Activated naive CD8-positive, alpha-beta T cell treated with anti-CD3 and anti-CD28 coated beads, Interleukin-2, amount 50 U/mL, for 16 hours (primary cell): Measurements from ENCODE around the gene TMEFF1.
A peak's percentile ranks its signal among the peaks of the same experiment; 100 is the strongest.
"Not testable (repeated sequence)": the region's sequence is repeated elsewhere in the genome, so short reads cannot be mapped to it uniquely, and the experiment has no call there.

Experiments used
- DNase-seq: peaks from one replicate; pipeline ENCODE4 v3.0.0-alpha.2; 2020; ENCODE audit warnings: low read depth, low spot score

The TMEFF1 gene

DNA sequence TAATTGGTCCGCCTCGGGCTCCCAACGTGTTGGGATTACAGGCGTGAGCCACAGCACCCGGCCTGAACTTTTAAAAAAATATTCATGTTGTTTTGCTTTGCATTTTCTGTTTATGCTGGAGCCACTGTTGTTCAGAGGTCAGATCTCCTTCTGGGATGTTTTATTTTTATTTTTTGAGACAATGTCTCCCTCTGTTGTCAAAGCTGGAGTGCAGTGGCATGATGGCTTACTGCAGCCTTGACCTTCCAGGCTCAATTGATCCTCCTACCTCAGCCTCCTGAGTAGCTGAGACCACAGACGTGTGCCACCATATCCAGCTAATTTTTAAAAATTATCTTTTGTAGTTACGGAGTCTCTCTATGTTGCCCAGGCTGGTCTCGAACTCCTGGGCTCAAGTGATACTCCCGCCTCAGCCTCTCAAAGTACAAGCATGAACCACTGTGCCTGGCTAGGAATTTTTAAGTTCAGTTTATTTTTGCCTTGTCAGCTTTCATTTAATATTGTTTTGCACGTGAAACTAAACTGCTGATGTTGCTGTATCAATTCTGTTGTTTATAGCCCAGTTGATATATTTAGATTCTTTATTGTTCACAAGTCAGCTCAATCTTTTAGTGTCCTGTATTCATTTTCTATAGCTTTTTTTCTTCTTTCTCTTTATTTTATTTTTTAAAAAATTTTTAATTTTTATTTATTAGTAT, 13.7 kb downstream of the TMEFF1 start:
- no peak for DNase-seq

GRCh38 chr9:100488177-100488576, 15.2 kb downstream of the TMEFF1 start:
- no peak for DNase-seq

- no peak for DNase-seq
Measured at GRCh38 chr9:100489836-100490235, 16.9 kb downstream of the TMEFF1 start.

- no peak for DNase-seq
Measured at GRCh38 chr9:100492952-100493351, 20.0 kb downstream of the TMEFF1 start.

GRCh38 chr9:100498592-100498991, 25.6 kb downstream of the TMEFF1 start:
- DNase-seq = no peak

DNA sequence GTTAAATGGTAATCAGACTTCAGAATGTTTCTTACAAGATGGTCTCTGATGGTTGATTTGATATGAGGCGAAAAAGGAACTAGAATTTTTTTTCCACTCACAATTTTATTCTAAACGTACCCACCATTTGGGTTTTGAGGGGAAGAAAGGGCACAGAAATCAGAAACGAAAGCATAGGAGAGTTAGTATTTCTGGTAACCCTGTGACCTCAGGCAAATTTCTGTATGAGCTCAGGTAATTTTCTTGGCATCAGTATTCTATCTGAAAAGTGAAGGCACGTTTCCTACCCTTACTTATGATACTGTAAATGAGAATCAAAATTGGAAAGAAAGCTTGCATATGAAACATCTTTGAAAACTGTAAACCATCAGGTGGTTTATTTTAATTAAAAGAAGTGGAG, 26.5 kb downstream of the TMEFF1 start:
- DNase-seq = no peak

GRCh38 chr9:100499866-100500265, 26.9 kb downstream of the TMEFF1 start:
- no peak for DNase-seq

- peak; percentile 5 for DNase-seq
Measured at GRCh38 chr9:100505564-100506159, 32.7 kb downstream of the TMEFF1 start.

- not testable (repeated sequence) for DNase-seq
Measured at GRCh38 chr9:100507350-100507749, 34.4 kb downstream of the TMEFF1 start.

DNA sequence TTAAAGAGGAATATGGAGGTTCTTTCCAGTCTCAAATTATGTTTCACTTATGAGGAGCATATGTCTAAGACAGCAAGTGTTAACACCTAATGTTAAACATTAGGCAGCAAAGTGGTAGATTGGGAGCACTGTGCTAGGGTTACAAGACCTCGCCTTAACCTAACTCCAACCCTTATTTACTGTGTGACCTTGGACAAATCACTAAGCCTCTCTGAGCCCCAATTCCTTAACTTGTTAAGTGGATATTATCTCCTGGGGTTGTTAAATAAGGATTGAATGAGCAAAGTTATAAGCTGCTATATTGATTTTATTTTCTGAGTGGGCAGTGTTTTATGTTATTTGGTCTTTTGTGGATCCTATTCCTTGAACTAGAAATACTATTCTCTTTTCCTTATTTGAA, 38.3 kb downstream of the TMEFF1 start:
- no peak for DNase-seq

DNA sequence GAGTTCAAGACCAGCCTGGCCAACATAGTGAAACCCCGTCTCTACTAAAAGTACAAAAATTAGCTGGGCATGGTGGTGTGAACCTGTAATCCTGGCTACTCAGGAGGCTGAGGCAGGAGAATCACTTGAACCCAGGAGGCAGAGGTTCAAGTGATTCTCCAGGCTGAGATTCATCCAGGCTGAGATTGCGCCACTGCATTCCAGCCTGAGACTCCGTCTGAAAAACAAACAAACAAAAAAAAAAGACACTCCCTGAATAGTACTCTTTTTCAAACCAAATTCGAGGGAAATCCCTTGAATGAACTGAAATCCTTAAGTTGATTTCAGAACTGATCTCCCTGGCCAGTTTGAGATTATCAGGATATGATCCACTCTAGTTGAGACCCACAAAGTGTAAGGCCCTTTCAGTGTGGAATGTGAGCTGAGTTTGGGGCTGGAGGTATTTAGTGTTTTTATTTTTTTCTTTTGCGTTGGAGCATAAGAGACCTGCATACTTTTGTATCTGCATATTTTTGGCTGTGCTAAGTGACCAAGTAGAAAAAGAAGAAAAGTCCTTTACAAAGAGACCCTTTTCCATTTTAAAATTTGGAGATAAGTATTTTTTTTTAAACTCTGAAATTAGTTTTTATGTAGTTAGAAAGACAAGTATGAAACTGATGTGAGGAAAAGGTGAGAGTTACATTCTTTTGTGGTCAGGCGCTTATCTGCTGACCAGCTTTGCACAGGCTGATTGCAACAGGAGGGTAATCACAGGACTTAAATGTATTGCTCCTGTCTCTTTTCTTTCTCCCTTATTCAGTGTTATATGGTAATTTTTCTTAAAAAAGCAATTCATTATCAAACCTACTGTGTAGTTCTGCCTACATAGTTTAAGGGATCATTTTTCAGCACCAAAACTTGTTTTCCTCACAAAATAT, 42.9 kb downstream of the TMEFF1 start:
- no peak for DNase-seq

DNA sequence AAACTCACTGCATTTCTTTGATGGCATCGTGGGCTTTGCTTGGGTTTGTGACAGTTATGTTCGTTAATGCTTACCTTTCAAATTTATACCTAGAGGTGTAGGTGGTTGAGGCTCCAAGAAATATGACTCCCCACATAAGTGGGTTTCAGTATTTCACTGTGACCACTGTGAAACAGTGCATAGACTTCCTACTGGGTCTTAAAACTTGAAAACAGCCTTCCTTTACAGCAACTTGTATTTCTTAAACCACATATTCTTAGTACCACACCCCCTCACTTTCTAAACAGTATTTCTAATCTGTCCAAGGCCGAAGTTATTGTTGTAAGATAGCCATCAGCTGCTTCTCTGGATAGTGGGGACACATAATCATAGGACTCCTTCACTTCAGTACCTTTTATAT, 48.3 kb downstream of the TMEFF1 start:
- no peak for DNase-seq

- no peak for DNase-seq
Measured at GRCh38 chr9:100525563-100525962, 52.6 kb downstream of the TMEFF1 start.

DNA sequence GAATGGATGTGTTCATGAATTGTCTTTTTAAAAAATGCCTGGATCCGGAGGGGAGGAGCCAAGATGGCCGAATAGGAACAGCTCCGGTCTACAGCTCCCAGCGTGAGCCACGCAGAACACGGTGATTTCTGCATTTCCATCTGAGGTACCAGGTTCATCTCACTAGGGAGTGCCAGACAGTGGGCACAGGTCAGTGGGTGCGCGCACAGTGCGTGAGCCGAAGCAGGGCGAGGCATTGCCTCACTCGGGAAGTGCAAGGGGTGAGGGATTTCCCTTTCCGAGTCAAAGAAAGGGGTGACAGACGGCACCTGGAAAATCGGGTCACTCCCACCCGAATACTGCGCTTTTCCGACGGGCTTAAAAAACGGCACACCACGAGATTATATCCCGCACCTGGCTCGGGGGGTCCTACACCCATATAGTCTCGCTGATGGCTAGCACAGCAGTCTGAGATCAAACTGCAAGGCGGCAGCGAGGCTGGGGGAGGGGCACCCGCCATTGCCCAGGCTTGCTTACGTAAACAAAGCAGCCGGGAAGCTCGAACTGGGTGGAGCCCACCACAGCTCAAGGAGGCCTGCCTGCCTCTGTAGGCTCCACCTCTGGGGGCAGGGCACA, 54.3 kb downstream of the TMEFF1 start:
- not testable (repeated sequence) for DNase-seq

GRCh38 chr9:100534401-100534800, 61.5 kb downstream of the TMEFF1 start:
- DNase-seq = no peak

DNA sequence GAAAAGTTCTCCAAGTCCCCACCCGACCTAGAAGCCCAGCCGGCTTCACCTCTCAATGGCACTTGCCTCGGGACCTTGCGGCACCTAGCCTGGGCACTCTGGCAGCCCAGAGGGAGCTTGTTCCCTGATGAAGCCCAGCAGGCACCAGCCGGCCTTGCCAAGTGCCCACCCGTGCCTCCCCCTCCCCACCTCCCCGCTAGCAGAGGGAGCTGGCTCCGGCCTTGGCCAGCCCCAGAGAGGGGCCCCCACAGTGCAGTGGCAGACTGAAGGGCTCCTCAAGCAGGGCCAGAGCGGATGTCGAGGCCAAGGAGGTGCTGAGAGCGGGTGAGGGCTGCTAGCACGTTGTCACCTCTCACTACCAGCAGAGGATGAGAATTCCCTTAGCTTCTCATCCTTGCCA, 67.4 kb downstream of the TMEFF1 start:
- DNase-seq = no peak

DNA sequence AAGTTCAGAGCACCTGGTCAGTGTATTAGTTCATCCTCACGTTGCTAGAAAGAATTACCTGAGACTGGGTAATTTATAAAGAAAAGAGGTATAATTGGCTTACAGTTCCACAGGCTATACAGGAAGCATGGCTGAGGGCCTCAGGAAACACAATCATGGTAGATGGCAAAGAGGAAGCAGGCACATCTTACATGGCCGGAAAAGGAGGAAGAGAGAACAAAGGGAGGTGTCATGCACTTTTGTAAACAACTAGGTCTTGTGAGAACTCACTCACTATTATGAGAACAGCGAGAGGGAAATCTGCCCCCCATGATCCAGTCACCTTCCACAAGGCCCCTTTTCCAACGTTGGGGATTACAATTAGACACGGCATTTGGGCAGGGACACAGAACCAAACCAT, 76.1 kb downstream of the TMEFF1 start:
- no peak for DNase-seq

- no peak for DNase-seq
Measured at GRCh38 chr9:100554935-100555401, 82.0 kb downstream of the TMEFF1 start.

DNA sequence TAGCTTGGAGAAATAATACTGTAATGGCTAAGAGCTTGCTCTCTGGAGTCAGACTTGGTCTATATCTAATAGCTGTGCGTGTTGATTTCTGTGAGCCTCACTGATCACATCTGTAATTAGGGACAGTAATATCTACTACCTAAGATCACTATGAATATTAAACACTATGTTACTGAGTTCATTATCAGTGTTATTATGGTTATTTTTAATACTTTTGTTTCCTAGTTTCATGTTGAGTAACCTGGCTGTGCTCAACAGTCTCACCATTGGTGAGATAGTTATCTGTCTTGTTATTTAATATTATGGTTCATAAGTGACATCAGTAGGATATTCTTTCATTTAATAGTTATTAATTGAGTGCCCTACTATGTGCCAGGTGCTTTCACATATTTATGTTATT, 82.5 kb downstream of the TMEFF1 start:
- no peak for DNase-seq

DNA sequence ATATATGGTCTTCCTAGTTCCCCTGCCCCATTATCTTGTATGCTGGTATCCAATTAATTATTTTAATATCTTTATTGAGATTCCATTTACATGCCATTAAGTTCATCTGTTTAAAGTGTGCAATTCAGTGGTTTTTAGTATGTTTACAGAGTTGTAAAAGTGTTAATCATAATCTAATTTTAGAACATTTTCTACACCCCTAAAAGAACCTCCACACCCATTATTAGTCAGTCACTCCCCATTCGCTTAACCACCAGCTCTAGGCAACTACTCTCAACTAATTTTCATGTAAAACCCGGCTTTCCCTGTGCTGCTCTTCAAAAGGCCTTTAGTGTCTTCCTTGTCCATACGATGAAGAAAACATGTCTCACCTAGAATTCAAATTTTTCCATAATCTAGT, 84.1 kb downstream of the TMEFF1 start:
- DNase-seq = no peak

DNA sequence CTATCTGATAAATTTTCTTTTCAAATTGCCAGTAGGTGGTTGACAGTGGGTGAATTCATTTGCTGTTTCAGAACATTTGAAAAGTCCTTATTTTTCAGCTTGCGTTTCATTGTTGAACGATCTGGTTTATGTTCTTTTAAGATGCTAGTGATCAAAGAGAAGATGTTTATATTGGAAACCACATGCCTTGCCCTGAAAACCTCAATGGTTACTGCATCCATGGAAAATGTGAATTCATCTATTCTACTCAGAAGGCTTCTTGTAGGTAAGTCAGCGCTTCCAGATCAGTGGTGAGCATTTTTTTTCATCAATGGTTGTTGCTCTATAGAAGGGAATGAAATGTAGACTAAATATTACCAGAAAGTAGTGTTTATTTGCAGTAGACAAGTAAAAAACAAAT, 88.3 kb downstream of the TMEFF1 start:
- no peak for DNase-seq

GRCh38 chr9:100567856-100568255, 94.9 kb downstream of the TMEFF1 start:
- DNase-seq = no peak
